A549 (cell line): ENCODE results near the gene ENTREP3. TPM values are rescaled to one million over a fixed set of nuclear protein-coding genes. Genes with fewer than 3 reads are reported as not detected.
"Not testable (repeated sequence)": the region's sequence is repeated elsewhere in the genome, so short reads cannot be mapped to it uniquely, and the experiment has no call there.

Experiments
- ATAC-seq, 2 experiments: fragments of 200-7000 bp in 1 of 2; fragments of >200 bp in 1 of 2; cut with Nextera tagmentation in 1 of 2; cut with Tn5 transposase in 1 of 2; 3 replicates each; pipeline versions ENCODE4 v1.8.0 to v1.9.1; 2018 to 2020; ENCODE audit warnings: mild to moderate bottlenecking in 1 of 2, moderate library complexity in 1 of 2
- CTCF ChIA-PET: fragments of 300-600 bp; sonication (Branson Sonifier 250); formaldehyde crosslinking; extraction: SDS; loops from one replicate; lab custom pipeline; 2021; ENCODE audit warnings: antibody characterized with exemption, inconsistent platforms; lab: Yijun Ruan, JAX
- POLR2A ChIA-PET: fragments of 350-600 bp; formaldehyde crosslinking; extraction: SDS; loops from one replicate; lab custom pipeline; 2021; ENCODE audit warnings: antibody characterized with exemption, inconsistent platforms; lab: Yijun Ruan, JAX
- DNase-seq, 2 experiments: peaks; one replicate each; pipeline versions ENCODE4 v3.0.0 to v3.0.0-alpha.2; 2011 to 2016; ENCODE audit warnings: low read depth in 1 of 2, low spot score in 1 of 2
- FAIRE-seq: peaks from 2 replicates; lab custom pipeline; 2011; peaks lifted over from hg19 to GRCh38; lab: Jason Lieb, UNC
- H3K27ac ChIP-seq, 2 experiments: fragments of >200 bp; sonication (Bioruptor Twin); formaldehyde crosslinking; 3 replicates each; pipeline ENCODE4 v1.5.1; 2016 to 2017
- H3K4me1 ChIP-seq: fragments of >200 bp; sonication (Bioruptor Twin); formaldehyde crosslinking; 3 replicates; pipeline ENCODE4 v1.6.1; 2016
- H3K4me2 ChIP-seq: fragments of >200 bp; sonication (Bioruptor Twin); formaldehyde crosslinking; 3 replicates; pipeline ENCODE4 v1.6.1; 2016
- H3K4me3 ChIP-seq: fragments of >200 bp; sonication (Bioruptor Twin); formaldehyde crosslinking; 3 replicates; pipeline ENCODE4 v1.5.1; 2016
- H3K9me3 ChIP-seq: fragments of >200 bp; sonication (Bioruptor Twin); formaldehyde crosslinking; 3 replicates; pipeline ENCODE4 v1.6.1; 2016
- CEBPB ChIP-seq, 2 experiments: fragments of >200 bp in 1 of 2; sonication (Bioruptor Twin) in 1 of 2; formaldehyde crosslinking in 1 of 2; IDR thresholded peaks; 2 replicates each; pipeline ENCODE4 v1.6.1; 2012 to 2016
- EHF ChIP-seq: fragments of 250-450 bp; sonication (Bioruptor Pico); IDR thresholded peaks from 2 replicates; pipeline ENCODE4 v1.5.0; 2020; ENCODE audit warnings: mild to moderate bottlenecking
- EHMT2 ChIP-seq: fragments of 200-600 bp; sonication (generic); IDR thresholded peaks from 2 replicates; pipeline ENCODE4 v1.6.1; 2016; ENCODE audit warnings: antibody characterized with exemption, low read depth, mild to moderate bottlenecking, moderate library complexity
- FOSB ChIP-seq: fragments of 250-450 bp; sonication (Bioruptor Pico); IDR thresholded peaks from 2 replicates; pipeline ENCODE4 v1.5.0; 2020; ENCODE audit warnings: mild to moderate bottlenecking, moderate library complexity
- FOSL2 ChIP-seq, 2 experiments: fragments of 450-650 bp in 1 of 2; fragments of >200 bp in 1 of 2; sonication (Bioruptor Twin) in 1 of 2; formaldehyde crosslinking; IDR thresholded peaks; 2 replicates each; pipeline versions ENCODE4 v1.5.0 to v1.6.1; 2016 to 2020; ENCODE audit warnings: mild to moderate bottlenecking in 1 of 2, moderate library complexity in 1 of 2
- HEYL ChIP-seq: fragments of 250-450 bp; sonication (Bioruptor Pico); IDR thresholded peaks from 2 replicates; pipeline ENCODE4 v1.8.0; 2021; ENCODE audit warnings: mild to moderate bottlenecking, moderate library complexity
- HOXA7 ChIP-seq: fragments of 250-450 bp; sonication (Bioruptor Pico); IDR thresholded peaks from 2 replicates; pipeline ENCODE4 v1.5.0; 2020; ENCODE audit warnings: mild to moderate bottlenecking, moderate library complexity
- HOXB13 ChIP-seq: fragments of 250-450 bp; sonication (Bioruptor Pico); IDR thresholded peaks from 2 replicates; pipeline ENCODE4 v1.5.0; 2020; ENCODE audit warnings: low read depth, mild to moderate bottlenecking, moderate library complexity
- HOXB5 ChIP-seq: fragments of 250-450 bp; sonication (Bioruptor Pico); IDR thresholded peaks from 2 replicates; pipeline ENCODE4 v1.5.0; 2020; ENCODE audit warnings: mild to moderate bottlenecking, moderate library complexity
- JUNB ChIP-seq: fragments of >200 bp; sonication (Bioruptor Twin); formaldehyde crosslinking; IDR thresholded peaks from 2 replicates; pipeline ENCODE4 v1.6.1; 2016
- KDM1A ChIP-seq: fragments of 200-600 bp; sonication (generic); IDR thresholded peaks from 2 replicates; pipeline ENCODE4 v1.6.1; 2016; ENCODE audit warnings: low read depth, mild to moderate bottlenecking
- MAFK ChIP-seq: fragments of 450-650 bp; IDR thresholded peaks from 2 replicates; pipeline ENCODE4 v1.6.1; 2014; ENCODE audit not compliant: partially characterized antibody
- MAZ ChIP-seq: fragments of 150-350 bp; IDR thresholded peaks from 2 replicates; pipeline ENCODE4 v1.6.1; 2014; ENCODE audit warnings: antibody characterized with exemption, low read depth, low read length, borderline replicate concordance
- PHF8 ChIP-seq: fragments of 200-600 bp; sonication (generic); IDR thresholded peaks from 2 replicates; pipeline ENCODE4 v1.6.1; 2016; ENCODE audit warnings: low read depth, mild to moderate bottlenecking, antibody characterized with exemption, moderate library complexity, borderline replicate concordance
- POLR2AphosphoS2 ChIP-seq: conservative IDR thresholded peaks from 2 replicates; pipeline ENCODE4 v1.6.1; 2012; ENCODE audit warnings: low read length, improper control_type of control experiment, inconsistent platforms
- RAD21 ChIP-seq, 2 experiments: fragments of >200 bp in 1 of 2; sonication (Bioruptor Twin) in 1 of 2; formaldehyde crosslinking in 1 of 2; IDR thresholded peaks in 1 of 2; conservative IDR thresholded peaks in 1 of 2; 2 replicates in 1 of 2; 3 replicates in 1 of 2; pipeline ENCODE4 v1.6.1; 2012 to 2018; ENCODE audit warnings: inconsistent platforms in 1 of 2
- RARB ChIP-seq: fragments of 250-450 bp; sonication (Bioruptor Pico); IDR thresholded peaks from 2 replicates; pipeline ENCODE4 v1.8.0; 2021; ENCODE audit warnings: mild to moderate bottlenecking, moderate library complexity
- TFCP2L1 ChIP-seq: fragments of 250-450 bp; sonication (Bioruptor Pico); IDR thresholded peaks from 2 replicates; pipeline ENCODE4 v1.5.0; 2021; ENCODE audit warnings: mild to moderate bottlenecking
- ZC3H11A ChIP-seq: fragments of 450-650 bp; IDR thresholded peaks from 2 replicates; pipeline ENCODE4 v1.6.1; 2014; ENCODE audit warnings: antibody characterized with exemption, mild to moderate bottlenecking
- ZNF302 ChIP-seq: fragments of 250-450 bp; sonication (Bioruptor Pico); IDR thresholded peaks from 2 replicates; pipeline ENCODE4 v1.9.0; 2021; ENCODE audit warnings: inconsistent platforms, mild to moderate bottlenecking, moderate library complexity
- ZSCAN20 ChIP-seq: fragments of 250-450 bp; sonication (Bioruptor Pico); IDR thresholded peaks from 2 replicates; pipeline ENCODE4 v1.8.0; 2022; ENCODE audit warnings: mild to moderate bottlenecking, moderate library complexity
- WGBS: methylation state at CpG from one replicate; pipeline ENCODE4 v1.1.6; 2017; ENCODE audit errors: missing lambda C conversion rate; 5-methylcytosine and 5-hydroxymethylcytosine counted together
- polyA plus RNA-seq, 4 experiments: library from polyadenylated mRNA; depleted of rRNA in 3 of 4; stranded (reverse); fragments of >200 nt; fragmentation: RNase III in 1 of 4; extraction: RNeasy Plus Mini Kit Qiagen cat#74134 plus additional on column Dnase treatment in 1 of 4; gene quantifications; 2 replicates in 3 of 4; 3 replicates in 1 of 4; pipeline ENCODE4 v1.2.3, GENCODE V29; 2011 to 2017
- TF ChIP-seq, protein P1 (sequence below): IDR thresholded peaks from 2 replicates; pipeline ENCODE4 v1.6.1; 2012; ENCODE audit warnings: low read depth, borderline replicate concordance
- TF ChIP-seq, protein P2 (sequence below): fragments of 450-650 bp; IDR thresholded peaks from 2 replicates; pipeline ENCODE4 v1.6.1; 2014; ENCODE audit warnings: antibody characterized with exemption
- TF ChIP-seq, protein P3 (sequence below): fragments of >200 bp; sonication (Bioruptor Twin); formaldehyde crosslinking; IDR thresholded peaks from 3 replicates; pipeline ENCODE4 v1.5.1; 2016
- TF ChIP-seq, protein P4 (sequence below): fragments of 150-350 bp; IDR thresholded peaks from 2 replicates; pipeline ENCODE4 v1.6.1; 2014; ENCODE audit warnings: low read depth, mild to moderate bottlenecking, low read length
- TF ChIP-seq, protein P5 (sequence below): IDR thresholded peaks from 2 replicates; pipeline ENCODE4 v1.6.1; 2012

The ENTREP3 gene
- polyA plus RNA-seq, 2 of the 4 experiments (the other 2 are of a cell fraction), result 8.4 to 29.5 TPM

DNA sequence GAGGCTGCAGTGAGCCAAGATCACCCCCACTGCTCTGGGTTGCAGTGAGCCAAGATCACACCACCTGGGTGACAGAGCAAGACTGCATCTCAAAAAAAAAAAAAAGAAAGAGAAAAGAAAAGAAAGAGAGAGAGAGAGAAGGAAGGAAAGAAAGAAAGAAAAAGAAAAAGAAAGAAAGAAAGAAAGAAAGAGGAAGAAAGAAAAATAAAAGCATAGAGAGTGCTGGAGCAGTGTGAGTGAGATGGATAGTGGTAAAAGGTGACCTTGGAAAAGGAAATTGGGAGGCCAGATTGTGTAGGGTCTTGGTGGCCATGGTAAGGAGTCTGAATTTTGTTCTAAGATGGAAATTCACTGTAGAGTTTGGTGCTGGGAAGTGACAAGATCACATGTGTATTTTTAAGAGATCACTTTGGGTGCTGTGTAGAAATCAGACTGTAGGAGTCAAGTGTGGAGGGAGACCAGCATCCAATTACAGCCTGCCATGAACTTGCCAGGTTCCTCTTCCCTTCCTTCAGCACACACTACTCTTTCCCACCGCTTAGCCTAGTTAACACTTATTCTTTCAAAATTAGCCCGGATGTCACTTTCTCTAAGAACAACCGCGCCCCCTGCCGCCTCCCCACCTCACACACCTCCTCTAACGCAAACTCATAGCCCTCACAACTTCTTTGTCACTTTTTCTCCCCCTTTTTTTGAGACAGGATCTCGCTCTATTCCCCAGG lies 28.9 kb downstream of the ENTREP3 start (continued):
- TF ChIP-seq, protein P1, sequence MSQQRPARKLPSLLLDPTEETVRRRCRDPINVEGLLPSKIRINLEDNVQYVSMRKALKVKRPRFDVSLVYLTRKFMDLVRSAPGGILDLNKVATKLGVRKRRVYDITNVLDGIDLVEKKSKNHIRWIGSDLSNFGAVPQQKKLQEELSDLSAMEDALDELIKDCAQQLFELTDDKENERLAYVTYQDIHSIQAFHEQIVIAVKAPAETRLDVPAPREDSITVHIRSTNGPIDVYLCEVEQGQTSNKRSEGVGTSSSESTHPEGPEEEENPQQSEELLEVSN, result no peak
- TF ChIP-seq PHF8, result no peak
- TF ChIP-seq KDM1A, result no peak
- TF ChIP-seq CEBPB (IDR thresholded peaks at IDR 0.05), result no peak
- TF ChIP-seq JUNB, result no peak
- TF ChIP-seq MAZ, result no peak
- 0 out of 2 replicates have a peak, but pooled peaks have one; percentile 16 for TF ChIP-seq HOXB5 (CRISPR knock-in tag)
- TF ChIP-seq, protein P2, sequence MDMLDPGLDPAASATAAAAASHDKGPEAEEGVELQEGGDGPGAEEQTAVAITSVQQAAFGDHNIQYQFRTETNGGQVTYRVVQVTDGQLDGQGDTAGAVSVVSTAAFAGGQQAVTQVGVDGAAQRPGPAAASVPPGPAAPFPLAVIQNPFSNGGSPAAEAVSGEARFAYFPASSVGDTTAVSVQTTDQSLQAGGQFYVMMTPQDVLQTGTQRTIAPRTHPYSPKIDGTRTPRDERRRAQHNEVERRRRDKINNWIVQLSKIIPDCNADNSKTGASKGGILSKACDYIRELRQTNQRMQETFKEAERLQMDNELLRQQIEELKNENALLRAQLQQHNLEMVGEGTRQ, result no peak
- TF ChIP-seq, protein P3, sequence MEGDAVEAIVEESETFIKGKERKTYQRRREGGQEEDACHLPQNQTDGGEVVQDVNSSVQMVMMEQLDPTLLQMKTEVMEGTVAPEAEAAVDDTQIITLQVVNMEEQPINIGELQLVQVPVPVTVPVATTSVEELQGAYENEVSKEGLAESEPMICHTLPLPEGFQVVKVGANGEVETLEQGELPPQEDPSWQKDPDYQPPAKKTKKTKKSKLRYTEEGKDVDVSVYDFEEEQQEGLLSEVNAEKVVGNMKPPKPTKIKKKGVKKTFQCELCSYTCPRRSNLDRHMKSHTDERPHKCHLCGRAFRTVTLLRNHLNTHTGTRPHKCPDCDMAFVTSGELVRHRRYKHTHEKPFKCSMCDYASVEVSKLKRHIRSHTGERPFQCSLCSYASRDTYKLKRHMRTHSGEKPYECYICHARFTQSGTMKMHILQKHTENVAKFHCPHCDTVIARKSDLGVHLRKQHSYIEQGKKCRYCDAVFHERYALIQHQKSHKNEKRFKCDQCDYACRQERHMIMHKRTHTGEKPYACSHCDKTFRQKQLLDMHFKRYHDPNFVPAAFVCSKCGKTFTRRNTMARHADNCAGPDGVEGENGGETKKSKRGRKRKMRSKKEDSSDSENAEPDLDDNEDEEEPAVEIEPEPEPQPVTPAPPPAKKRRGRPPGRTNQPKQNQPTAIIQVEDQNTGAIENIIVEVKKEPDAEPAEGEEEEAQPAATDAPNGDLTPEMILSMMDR, result peak; percentile 71
- TF ChIP-seq EHF (CRISPR knock-in tag), result no peak
- TF ChIP-seq TFCP2L1, result 0 out of 2 replicates have a peak, but pooled peaks have one; percentile 19
- TF ChIP-seq ZC3H11A, result no peak
- TF ChIP-seq HOXA7 (CRISPR knock-in tag), result no peak
- TF ChIP-seq, protein P4, sequence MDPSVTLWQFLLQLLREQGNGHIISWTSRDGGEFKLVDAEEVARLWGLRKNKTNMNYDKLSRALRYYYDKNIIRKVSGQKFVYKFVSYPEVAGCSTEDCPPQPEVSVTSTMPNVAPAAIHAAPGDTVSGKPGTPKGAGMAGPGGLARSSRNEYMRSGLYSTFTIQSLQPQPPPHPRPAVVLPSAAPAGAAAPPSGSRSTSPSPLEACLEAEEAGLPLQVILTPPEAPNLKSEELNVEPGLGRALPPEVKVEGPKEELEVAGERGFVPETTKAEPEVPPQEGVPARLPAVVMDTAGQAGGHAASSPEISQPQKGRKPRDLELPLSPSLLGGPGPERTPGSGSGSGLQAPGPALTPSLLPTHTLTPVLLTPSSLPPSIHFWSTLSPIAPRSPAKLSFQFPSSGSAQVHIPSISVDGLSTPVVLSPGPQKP, result no peak
- no peak for TF ChIP-seq ZSCAN20 (CRISPR knock-in tag)
- no peak for TF ChIP-seq HEYL (CRISPR knock-in tag)
- TF ChIP-seq, protein P5, sequence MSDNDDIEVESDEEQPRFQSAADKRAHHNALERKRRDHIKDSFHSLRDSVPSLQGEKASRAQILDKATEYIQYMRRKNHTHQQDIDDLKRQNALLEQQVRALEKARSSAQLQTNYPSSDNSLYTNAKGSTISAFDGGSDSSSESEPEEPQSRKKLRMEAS, result no peak
- TF ChIP-seq RAD21 (conservative IDR thresholded peaks at IDR 0.05 in 1 of 2, IDR thresholded peaks at IDR 0.05 in 1 of 2), result peak; percentile 63 to 65; a peak in 4 of 5 replicates
- TF ChIP-seq HOXB13, result no peak
- TF ChIP-seq RARB, result no peak
- TF ChIP-seq ZNF302 (CRISPR knock-in tag), result no peak
- TF ChIP-seq EHMT2, result no peak
- TF ChIP-seq POLR2AphosphoS2, result no peak
- TF ChIP-seq FOSB (CRISPR knock-in tag), result no peak
- no peak for TF ChIP-seq MAFK
- TF ChIP-seq FOSL2 (IDR thresholded peaks at IDR 0.05), result no peak
- no peak for TF ChIP-seq FOSL2 (CRISPR knock-in tag; IDR thresholded peaks at IDR 0.05)

DNA sequence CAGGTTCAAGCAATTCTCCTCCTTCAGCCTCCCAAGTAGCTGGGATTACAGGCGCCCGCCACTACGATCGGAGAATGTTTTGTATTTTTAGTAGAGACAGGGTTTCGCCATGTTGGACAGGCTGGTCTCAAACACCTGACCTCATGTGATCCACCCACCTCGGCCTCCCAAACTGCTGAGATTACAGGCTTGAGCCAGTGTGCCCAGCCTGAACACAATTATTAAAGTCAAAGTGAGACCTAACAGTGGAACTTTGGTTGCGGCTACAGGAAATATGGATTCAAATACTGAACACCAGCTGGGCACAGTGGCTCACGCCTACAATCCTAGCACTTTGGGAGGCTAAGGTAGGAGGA lies 29.9 kb downstream of the ENTREP3 start:
- ChIA-PET POLR2A (interaction anchor here (1.3 kb wide), 2 partner anchors 16 to 31 kb away, joined by 10 to 17 read pairs; partner anchors contain the start of gene MTX1), CTCF (interaction anchor here (1.0 to 6.6 kb wide), 8 partner anchors 16 to 504 kb away, joined by 3 to 96 read pairs (median 12); partner anchors contain the start of genes KRTCAP2, MTX1, THBS3 and TRIM46)
- H3K27ac ChIP-seq, result peak overlapping the region; percentile 88 to 90
- not testable (repeated sequence) for FAIRE-seq, ATAC-seq, DNase-seq, H3K4me3 ChIP-seq, H3K9me3 ChIP-seq
- H3K4me1 ChIP-seq, result peaks cover 43% of the 10 kb centered on the region
- 95% methylated on average over 8 of the region's 8 CpGs for WGBS
- peak overlapping the region; percentile 84 for H3K4me2 ChIP-seq
